Bronchus fibroblast of lung (primary cell): ENCODE results near the gene USP17L21. TPM values are rescaled to one million over a fixed set of nuclear protein-coding genes. Genes with fewer than 3 reads are reported as not detected.

Source experiments
- total RNA-seq: library from RNA; depleted of rRNA; stranded (reverse); fragments of >200 nt; gene quantifications from 2 replicates; pipeline ENCODE4 v1.2.3, GENCODE V29; 2015

USP17L21 gene, protein sequence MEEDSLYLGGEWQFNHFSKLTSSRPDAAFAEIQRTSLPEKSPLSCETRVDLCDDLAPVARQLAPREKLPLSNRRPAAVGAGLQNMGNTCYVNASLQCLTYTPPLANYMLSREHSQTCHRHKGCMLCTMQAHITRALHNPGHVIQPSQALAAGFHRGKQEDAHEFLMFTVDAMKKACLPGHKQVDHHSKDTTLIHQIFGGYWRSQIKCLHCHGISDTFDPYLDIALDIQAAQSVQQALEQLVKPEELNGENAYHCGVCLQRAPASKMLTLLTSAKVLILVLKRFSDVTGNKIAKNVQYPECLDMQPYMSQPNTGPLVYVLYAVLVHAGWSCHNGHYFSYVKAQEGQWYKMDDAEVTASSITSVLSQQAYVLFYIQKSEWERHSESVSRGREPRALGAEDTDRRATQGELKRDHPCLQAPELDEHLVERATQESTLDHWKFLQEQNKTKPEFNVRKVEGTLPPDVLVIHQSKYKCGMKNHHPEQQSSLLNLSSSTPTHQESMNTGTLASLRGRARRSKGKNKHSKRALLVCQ
- total RNA-seq = not detected in 2 replicates

DNA sequence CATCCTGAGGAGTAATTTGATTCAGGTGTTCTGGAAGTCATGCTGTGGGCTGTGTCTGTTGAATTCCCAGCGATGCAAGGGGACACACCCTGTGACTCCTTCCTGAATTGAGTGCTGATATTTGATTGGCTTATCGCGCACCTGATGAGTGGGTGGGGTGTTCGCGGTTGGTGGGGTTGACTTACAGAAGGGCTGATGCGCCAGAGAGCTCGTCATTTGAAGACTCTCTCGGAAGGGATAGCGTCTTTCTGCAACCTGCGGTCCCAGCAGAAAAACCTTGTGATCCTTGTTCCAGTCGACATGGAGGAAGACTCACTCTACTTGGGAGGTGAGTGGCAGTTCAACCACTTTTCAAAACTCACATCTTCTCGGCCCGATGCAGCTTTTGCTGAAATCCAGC is at the start of gene USP17L21:
TSS of gene USP17L21 (plus strand) at position 301 of the 400 bp plus-strand sequence. CDS start at position 301, 0 bp downstream.

DNA sequence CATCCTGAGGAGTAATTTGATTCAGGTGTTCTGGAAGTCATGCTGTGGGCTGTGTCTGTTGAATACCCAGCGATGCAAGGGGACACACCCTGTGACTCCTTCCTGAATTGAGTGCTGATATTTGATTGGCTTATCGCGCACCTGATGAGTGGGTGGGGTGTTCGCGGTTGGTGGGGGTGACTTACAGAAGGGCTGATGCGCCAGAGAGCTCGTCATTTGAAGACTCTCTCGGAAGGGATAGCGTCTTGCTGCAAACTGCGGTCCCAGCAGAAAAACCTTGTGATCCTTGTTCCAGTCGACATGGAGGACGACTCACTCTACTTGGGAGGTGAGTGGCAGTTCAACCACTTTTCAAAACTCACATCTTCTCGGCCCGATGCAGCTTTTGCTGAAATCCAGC is 47.6 kb upstream of the USP17L21 start, which contains the start of gene USP17L11:
TSS of gene USP17L11 (plus strand) at position 301 of the 400 bp plus-strand sequence. CDS start at position 301, 0 bp downstream.

DNA sequence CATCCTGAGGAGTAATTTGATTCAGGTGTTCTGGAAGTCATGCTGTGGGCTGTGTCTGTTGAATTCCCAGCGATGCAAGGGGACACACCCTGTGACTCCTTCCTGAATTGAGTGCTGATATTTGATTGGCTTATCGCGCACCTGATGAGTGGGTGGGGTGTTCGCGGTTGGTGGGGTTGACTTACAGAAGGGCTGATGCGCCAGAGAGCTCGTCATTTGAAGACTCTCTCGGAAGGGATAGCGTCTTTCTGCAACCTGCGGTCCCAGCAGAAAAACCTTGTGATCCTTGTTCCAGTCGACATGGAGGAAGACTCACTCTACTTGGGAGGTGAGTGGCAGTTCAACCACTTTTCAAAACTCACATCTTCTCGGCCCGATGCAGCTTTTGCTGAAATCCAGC is 42.8 kb upstream of the USP17L21 start, which contains the start of gene USP17L12:
TSS of gene USP17L12 (plus strand) at position 301 of the 400 bp plus-strand sequence. CDS start at position 301, 0 bp downstream.

DNA sequence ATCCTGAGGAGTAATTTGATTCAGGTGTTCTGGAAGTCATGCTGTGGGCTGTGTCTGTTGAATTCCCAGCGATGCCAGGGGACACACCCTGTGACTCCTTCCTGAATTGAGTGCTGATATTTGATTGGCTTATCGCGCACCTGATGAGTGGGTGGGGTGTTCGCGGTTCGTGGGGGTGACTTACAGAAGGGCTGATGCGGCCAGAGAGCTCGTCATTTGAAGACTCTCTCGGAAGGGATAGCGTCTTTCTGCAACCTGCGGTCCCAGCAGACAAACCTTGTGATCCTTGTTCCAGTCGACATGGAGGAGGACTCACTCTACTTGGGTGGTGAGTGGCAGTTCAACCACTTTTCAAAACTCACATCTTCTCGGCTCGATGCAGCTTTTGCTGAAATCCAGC is 38.1 kb upstream of the USP17L21 start, which contains the start of gene USP17L13:
TSS of gene USP17L13 (plus strand) at position 301 of the 400 bp plus-strand sequence. CDS start at position 301, 0 bp downstream.

DNA sequence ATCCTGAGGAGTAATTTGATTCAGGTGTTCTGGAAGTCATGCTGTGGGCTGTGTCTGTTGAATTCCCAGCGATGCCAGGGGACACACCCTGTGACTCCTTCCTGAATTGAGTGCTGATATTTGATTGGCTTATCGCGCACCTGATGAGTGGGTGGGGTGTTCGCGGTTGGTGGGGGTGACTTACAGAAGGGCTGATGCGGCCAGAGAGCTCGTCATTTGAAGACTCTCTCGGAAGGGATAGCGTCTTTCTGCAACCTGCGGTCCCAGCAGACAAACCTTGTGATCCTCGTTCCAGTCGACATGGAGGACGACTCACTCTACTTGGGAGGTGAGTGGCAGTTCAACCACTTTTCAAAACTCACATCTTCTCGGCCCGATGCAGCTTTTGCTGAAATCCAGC is 28.6 kb upstream of the USP17L21 start, which contains the start of gene USP17L15:
TSS of gene USP17L15 (plus strand) at position 301 of the 400 bp plus-strand sequence. CDS start at position 301, 0 bp downstream.

DNA sequence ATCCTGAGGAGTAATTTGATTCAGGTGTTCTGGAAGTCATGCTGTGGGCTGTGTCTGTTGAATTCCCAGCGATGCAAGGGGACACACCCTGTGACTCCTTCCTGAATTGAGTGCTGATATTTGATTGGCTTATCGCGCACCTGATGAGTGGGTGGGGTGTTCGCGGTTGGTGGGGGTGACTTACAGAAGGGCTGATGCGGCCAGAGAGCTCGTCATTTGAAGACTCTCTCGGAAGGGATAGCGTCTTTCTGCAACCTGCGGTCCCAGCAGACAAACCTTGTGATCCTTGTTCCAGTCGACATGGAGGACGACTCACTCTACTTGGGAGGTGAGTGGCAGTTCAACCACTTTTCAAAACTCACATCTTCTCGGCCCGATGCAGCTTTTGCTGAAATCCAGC is 19.1 kb upstream of the USP17L21 start, which contains the start of gene USP17L17:
TSS of gene USP17L17 (plus strand) at position 301 of the 400 bp plus-strand sequence. CDS start at position 301, 0 bp downstream.

DNA sequence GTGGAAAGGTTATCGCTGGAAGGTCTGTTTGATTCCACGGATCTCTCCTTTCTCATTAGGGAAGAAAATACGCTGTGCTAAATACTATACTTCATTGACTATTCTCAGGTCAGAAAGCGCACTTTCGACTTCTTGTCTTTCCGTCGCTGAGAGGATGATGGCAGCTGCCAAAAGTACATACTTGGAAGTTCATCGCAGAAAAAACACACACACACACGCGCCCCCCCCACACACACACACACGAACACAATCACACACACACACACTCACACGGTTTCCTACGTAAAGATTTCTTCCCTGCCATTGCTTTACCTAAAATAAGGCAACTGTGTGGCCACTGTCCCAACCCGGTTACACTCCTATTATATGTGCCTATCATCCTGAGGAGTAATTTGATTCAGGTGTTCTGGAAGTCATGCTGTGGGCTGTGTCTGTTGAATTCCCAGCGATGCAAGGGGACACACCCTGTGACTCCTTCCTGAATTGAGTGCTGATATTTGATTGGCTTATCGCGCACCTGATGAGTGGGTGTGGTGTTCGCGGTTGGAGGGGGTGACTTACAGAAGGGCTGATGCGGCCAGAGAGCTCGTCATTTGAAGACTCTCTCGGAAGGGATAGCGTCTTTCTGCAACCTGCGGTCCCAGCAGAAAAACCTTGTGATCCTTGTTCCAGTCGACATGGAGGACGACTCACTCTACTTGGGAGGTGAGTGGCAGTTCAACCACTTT is 14.6 kb upstream of the USP17L21 start, which contains the start of gene USP17L18:
TSS of gene USP17L18 (plus strand) at position 678 of the 728 bp plus-strand sequence. CDS start at position 678, 0 bp downstream.

DNA sequence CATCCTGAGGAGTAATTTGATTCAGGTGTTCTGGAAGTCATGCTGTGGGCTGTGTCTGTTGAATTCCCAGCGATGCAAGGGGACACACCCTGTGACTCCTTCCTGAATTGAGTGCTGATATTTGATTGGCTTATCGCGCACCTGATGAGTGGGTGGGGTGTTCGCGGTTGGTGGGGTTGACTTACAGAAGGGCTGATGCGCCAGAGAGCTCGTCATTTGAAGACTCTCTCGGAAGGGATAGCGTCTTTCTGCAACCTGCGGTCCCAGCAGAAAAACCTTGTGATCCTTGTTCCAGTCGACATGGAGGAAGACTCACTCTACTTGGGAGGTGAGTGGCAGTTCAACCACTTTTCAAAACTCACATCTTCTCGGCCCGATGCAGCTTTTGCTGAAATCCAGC is 9.6 kb upstream of the USP17L21 start, which contains the start of gene USP17L19:
TSS of gene USP17L19 (plus strand) at position 301 of the 400 bp plus-strand sequence. CDS start at position 301, 0 bp downstream.

DNA sequence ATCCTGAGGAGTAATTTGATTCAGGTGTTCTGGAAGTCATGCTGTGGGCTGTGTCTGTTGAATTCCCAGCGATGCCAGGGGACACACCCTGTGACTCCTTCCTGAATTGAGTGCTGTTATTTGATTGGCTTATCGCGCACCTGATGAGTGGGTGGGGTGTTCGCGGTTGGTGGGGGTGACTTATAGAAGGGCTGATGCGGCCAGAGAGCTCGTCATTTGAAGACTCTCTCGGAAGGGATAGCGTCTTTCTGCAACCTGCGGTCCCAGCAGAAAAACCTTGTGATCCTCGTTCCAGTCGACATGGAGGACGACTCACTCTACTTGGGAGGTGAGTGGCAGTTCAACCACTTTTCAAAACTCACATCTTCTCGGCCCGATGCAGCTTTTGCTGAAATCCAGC is 4.8 kb upstream of the USP17L21 start, which contains the start of gene USP17L20:
TSS of gene USP17L20 (plus strand) at position 301 of the 400 bp plus-strand sequence. CDS start at position 301, 0 bp downstream.

DNA sequence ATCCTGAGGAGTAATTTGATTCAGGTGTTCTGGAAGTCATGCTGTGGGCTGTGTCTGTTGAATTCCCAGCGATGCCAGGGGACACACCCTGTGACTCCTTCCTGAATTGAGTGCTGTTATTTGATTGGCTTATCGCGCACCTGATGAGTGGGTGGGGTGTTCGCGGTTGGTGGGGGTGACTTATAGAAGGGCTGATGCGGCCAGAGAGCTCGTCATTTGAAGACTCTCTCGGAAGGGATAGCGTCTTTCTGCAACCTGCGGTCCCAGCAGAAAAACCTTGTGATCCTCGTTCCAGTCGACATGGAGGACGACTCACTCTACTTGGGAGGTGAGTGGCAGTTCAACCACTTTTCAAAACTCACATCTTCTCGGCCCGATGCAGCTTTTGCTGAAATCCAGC is 4.6 kb downstream of the USP17L21 start, which contains the start of gene USP17L22:
TSS of gene USP17L22 (plus strand) at position 301 of the 400 bp plus-strand sequence. CDS start at position 301, 0 bp downstream.

Other genes with a start within 250 kb of the USP17L21 start
- not detected in 2 replicates for gene FAM90A26, start 92.5 kb upstream of the USP17L21 start, total RNA-seq
- gene USP17L10, start 52.2 kb upstream of the USP17L21 start, total RNA-seq = not detected in 2 replicates
- gene USP17L11, start 47.5 kb upstream of the USP17L21 start, total RNA-seq = not detected in 2 replicates
- gene USP17L12, start 42.7 kb upstream of the USP17L21 start, total RNA-seq = not detected in 2 replicates
- not detected in 2 replicates for gene USP17L13, start 38.0 kb upstream of the USP17L21 start, total RNA-seq
- not detected in 2 replicates for gene USP17L15, start 28.5 kb upstream of the USP17L21 start, total RNA-seq
- gene USP17L17, start 19.0 kb upstream of the USP17L21 start, total RNA-seq = not detected in 2 replicates
- not detected in 2 replicates for gene USP17L18, start 14.2 kb upstream of the USP17L21 start, total RNA-seq
- not detected in 2 replicates for gene USP17L19, start 9.5 kb upstream of the USP17L21 start, total RNA-seq
- gene USP17L20, start 4.7 kb upstream of the USP17L21 start, total RNA-seq = not detected in 2 replicates
- gene USP17L22, start 4.7 kb downstream of the USP17L21 start, total RNA-seq = not detected in 2 replicates
- gene USP17L24, start 62.3 kb downstream of the USP17L21 start, total RNA-seq = not detected in 2 replicates
- not detected in 2 replicates for gene USP17L25, start 67.0 kb downstream of the USP17L21 start, total RNA-seq
- not detected in 2 replicates for gene USP17L26, start 71.8 kb downstream of the USP17L21 start, total RNA-seq
- gene USP17L5, start 76.5 kb downstream of the USP17L21 start, total RNA-seq = not detected in 2 replicates
- gene USP17L27, start 81.3 kb downstream of the USP17L21 start, total RNA-seq = not detected in 2 replicates
- not detected in 2 replicates for gene USP17L28, start 86.0 kb downstream of the USP17L21 start, total RNA-seq
- gene USP17L29, start 90.8 kb downstream of the USP17L21 start, total RNA-seq = not detected in 2 replicates
- gene USP17L30, start 100.3 kb downstream of the USP17L21 start, total RNA-seq = not detected in 2 replicates
- not detected in 2 replicates for gene DEFB131A, start 181.5 kb downstream of the USP17L21 start, total RNA-seq